Renal cortex interstitium (tissue), 11 donors: Measurements from ENCODE around the gene RAPGEF3. TPM values are rescaled to one million over a fixed set of nuclear protein-coding genes. Genes with fewer than 3 reads are reported as not detected.

ENCODE experiments used
- DNase-seq, 11 donors: peaks; one replicate each; pipeline ENCODE4 v3.0.0-alpha.2; 2013; ENCODE audit warnings: low read depth in 9 of 11, low spot score in 4 of 11; ENCODE audit errors: extremely low read depth in 1 of 11
- polyA plus RNA-seq, 3 donors: library from polyadenylated mRNA; unstranded; fragments of 120-200 nt; gene quantifications; one replicate each; pipeline ENCODE4 v1.2.1, GENCODE V29; 2013; ENCODE audit not compliant: insufficient read length in 3 of 3

Gene RAPGEF3
- polyA plus RNA-seq, 3 donors, result 41.0 to 62.8 (median 58.4) TPM

DNA sequence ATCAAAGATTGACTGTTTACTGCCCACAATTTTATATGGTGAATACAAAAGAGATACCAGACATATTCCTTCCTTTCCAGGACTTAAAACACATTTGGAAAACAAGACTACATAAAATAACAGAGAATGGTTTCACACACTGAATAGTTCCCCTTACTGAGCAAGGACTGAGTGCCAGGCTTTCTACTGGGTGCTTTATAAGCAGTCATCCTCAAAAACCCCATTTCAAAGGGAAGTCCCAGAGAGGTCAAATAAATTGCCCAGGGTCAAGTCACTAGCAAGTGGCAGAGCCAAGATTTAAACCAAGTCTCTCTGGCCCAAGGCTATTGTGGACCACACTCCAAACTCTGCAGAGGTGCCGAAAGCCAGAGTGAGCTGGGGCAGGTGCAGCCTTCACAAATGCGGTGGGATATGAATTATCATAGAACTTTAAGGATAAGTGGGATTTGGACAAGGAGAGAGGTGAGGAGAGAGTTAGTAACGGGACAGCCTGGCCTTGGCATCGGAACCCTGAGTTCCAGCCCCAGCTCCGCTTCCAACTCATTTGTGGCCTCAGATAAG lies 43.8 kb downstream of the RAPGEF3 start:
- DNase-seq, result no peak

DNA sequence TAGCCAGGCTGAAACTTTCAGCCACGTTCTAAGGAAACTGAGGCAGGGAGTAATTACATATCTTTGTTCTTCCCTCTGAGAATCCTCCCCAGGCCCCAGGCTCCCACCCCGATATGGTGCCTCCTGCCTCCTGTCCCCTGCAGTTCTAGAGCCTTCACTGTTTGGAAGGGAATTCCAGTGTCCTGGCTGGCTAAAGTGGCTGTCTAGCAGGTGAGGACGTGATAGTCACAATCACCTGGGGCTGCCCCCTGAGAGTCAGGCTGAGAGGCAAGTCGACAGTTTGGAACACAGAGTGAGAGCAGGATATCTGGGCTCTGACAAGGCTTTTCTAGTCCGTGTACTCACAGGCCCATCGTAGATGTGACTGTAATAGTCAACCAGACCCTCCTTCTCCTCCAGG lies 46.5 kb downstream of the RAPGEF3 start:
- DNase-seq, result no peak

DNA sequence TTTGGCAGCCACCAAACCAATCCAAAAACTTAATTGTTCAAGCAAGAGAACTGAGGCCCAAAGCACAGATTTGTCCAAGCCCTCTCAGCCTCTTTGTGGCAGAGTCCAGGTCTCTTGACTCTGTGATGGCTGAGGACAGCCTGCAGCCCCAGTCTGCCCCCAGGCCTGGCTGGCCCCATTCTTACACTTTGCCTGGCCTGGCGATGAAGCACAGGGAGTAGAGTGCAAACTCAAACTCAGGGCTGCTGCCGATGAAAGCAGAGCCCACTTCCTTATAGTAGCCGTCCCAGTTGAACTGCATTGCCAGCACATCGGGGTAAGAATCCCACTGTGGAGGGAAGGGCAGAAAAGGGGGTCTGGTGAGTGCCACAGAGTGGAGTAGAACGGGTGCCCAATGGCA lies 47.2 kb downstream of the RAPGEF3 start:
- no peak for DNase-seq

DNA sequence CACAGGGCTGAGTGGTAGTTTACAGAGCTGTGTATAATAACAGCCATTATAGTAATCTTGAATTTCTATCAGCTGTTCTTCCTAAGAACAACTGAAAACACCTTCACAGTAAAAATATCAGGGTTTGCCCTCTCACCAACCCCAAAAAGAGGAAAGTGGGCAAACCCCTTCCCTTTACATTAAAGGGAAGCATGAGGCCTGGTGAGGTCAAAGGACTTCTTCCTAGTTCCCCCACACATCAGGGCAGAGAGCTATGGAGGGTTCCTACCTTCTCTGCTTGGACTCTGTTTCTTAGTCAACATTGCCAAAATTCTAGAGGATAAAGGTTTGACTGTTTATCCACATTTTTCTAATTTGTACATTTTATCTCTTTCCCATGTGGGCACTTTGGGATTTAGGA lies 48.4 kb downstream of the RAPGEF3 start:
- DNase-seq, result no peak

DNA sequence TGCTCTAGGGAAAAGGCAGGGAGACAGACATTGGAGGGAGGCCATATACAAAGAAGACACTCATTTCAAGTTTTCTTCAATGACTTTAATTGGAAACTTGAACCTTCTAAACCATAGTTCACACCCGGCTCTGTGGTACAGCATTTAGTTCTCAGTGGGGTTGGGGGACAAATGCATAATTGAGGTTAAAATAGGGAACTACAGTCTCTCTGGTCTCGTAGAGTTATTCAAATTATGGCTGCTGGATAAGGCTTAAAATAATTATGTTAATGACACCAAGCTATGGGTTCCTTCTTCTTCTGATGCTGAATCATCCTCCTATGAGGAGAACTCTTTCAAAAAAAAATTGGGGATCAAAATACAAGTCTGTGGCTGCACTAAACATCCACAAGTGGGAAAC lies 49.0 kb downstream of the RAPGEF3 start:
- DNase-seq, result no peak

DNA sequence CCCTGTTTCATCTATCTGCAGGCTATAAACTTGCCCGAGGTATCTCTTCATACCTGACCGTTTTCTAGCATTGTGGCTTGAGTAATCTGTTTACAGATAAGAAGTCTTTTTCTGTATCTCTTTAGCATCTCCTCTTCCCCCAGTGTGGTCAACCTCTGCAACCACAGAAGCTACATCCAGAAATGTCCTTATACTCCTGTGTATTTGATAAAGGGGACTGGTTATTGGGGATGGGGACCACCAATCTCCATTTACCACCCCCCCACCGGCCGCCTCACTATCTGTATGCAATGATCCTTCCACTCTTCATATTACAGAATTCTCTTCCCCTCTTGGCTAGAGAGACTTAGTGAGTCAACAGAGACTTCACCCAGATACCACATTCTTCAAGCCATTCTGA lies 49.4 kb downstream of the RAPGEF3 start:
- DNase-seq, result no peak

DNA sequence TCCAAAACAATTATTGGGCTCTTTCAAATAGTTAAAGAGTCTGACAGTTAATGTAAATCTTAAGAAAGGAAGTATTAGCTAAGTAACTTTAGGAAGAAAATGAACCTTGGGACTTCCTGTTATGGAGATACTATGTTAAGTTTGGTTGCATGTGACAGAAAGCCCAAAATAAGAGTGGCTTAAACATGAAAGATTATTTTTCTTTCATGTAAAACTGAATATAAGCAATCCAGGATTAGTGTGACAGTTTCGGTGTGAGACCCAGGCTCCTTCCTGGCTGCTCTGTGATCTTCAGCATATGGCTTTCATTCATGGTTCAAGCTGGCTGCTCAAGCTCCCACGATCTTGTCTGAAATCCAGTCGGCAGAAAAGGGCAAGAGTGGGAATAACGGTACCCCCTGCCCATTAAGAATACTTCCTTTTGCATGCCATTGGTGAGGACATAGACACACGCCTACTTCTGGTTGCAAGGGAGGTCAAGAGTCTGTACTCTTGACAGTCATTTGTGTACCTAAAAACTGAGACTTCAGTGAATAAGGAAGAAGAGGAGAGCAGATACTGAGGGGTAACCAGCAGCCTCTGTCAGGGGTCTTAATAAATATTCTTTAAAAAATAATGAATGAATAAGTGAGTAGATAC lies 50.7 kb downstream of the RAPGEF3 start:
- DNase-seq, result no peak

DNA sequence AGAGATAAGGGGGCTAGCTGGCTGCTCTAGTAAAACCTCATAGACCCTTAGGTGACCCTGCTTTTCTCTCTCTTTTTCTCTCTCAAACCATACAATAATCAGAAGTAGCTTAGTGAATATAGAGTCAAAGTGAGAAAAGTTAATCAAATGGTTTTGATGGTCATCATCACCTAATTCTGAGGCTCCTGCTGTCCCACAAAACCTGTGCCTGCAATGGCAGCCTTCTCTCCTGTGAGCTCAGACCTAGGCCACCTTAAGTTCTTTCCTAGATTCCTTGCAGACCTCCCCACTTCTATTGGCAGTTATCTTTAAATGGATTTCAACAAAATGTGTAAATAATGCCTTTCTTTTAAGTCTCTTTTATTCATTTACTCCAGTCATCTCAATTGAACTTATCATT lies 51.3 kb downstream of the RAPGEF3 start:
- no peak for DNase-seq

DNA sequence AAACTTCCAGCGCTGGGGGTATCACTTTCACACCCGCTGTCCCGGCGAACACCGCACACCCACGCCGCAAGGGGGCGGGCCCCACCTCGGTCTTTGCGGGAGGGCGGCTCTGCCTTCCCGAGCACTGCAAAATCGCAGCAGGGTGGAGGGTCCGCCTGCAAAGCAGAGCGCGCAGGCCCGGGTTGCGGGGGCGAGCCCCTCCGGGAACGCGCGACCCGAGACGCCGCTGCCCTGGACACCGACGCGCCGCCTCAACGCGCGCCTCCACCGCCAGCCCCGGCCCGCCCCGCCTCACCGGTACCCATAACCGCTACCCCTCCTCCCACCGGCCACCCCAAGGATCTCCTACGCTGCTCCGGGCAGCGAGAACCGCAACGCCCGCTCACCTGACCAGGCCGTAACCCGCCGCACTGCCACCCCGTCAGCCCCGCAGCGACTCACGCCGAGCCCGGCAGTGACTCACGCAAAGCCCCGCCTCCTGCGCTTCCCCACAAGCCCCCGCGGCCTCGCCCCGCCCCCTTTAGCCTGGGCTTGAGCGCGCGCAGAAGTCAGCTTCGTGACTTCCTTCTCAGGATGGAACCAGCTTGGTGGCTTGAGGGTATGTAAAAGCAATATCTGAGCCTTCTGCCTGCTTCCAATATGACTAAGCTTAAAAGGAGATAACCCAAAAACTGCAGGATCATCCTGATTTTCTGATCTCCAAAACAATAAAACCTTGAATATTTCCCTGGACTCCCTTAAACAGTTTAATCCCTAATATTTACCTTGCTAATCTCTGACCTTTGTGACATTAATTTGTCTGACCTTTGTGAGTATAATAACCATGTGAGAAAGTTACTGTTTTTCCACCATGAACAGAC lies 52.9 kb downstream of the RAPGEF3 start, which contains the start of gene RPAP3:
Gene RPAP3 (minus strand): TSS at position 465 of the 860 bp plus-strand sequence. CDS start 3,190 bp downstream, outside the sequence.
- peak; percentile 79 to 95 (median 91) for DNase-seq

DNA sequence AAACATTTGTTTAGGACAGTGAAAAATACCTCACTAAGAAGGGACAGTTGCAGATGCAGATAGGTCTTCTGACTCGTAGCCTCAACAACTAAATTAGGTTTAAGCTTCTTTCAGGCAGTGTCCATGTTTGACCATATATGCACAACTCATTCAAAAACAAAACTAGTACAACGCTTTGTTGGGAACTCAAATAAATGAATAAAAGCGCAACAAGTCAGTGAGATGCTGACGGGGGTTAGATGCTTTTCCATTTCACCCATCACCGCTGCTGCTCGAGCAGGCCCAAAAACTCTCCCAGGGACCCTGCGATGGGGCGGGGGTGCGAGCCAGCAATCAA lies 53.5 kb downstream of the RAPGEF3 start:
- DNase-seq, result no peak

DNA sequence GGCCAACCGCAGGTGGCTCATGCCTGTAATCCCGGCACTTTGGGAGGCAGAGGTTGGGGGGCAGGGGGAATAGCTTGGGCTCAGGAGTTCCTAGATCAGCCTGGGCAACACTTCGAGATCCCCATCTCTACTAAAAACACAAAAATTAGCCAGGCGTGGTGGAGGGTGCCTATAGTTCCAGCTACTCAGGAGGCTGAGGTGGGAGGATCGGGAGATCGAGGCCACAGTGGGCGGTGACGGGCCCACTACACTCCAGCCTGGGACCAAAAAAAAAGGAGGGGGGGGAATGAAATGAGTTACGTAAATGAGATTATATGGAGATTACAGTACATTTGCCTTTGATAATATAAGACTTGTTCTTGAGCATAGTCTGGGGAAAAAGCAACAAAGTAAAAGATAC lies 54.0 kb downstream of the RAPGEF3 start:
- no peak for DNase-seq

DNA sequence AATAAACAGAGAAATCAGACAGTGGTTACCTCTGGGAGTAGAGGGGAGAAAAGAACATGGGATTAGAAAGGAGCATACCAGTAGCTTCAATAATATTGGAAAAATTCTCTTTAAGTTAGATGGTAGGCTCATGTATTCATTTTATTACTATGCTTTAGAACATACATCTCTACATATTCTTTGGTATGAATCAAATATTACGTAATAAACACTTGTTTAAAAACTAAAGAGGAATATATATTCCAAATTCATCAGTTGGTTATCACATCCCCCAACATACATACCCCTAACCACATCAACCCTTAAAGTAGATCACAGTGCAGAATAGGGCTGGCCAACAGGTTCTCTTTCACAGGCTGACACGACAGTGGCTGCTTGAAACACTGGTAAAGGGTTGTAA lies 58.4 kb downstream of the RAPGEF3 start:
- DNase-seq, result no peak

DNA sequence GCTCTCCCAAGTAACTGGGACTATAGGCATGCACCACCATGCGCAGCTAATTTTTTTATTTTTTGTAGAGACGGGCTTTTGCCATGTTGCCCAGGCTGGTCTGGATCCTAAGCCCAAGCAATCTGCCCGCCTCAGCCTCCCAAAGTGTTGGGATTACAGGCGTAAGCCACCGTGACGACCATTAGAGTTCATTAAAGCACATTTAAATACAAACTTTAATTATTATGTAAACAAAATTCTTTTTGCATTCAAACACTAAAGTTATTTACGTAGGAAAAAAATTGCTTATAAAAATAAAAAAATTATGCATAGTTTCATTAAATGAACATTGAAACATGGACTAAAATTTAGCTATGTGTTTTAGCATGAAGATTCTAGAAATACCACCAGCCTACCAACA lies 60.0 kb downstream of the RAPGEF3 start:
- no peak for DNase-seq

DNA sequence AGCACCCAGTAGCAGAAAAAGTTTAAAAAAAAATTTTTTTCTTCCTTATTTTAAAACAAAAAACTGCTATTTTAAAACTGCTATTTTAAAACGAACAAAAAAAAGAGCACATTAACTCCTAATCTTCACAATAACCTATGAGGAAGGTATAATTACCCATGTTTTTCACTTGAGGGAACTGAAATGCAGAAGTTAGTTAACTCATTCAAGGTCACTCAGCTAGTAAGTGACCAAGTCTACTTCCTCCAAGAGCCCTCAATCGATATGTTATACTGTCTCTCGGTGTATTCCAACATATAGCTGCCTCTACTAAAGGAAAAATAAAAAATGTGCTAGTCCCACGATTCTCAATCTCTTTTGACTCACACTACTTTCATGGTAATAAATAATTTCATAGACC lies 60.6 kb downstream of the RAPGEF3 start:
- DNase-seq, result no peak

DNA sequence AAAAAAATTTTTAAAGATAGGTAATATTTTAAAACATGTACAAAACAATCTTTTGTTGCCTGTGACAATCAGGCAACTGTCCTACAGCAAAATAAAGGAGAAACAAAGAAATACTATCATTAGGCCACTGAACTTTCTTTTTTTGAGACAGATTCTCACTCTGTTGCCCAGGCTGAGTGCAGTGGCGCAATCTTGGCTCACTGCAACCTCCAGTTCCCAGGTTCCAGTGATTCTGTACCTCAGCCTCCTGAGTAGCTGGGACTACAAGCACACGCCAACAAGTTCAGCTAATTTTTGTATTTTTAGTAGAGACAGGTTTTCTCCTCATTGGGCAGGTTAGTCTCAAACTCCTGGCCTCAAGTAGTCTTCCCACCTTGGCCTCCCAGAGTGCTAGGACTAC lies 69.5 kb downstream of the RAPGEF3 start:
- DNase-seq, result no peak

DNA sequence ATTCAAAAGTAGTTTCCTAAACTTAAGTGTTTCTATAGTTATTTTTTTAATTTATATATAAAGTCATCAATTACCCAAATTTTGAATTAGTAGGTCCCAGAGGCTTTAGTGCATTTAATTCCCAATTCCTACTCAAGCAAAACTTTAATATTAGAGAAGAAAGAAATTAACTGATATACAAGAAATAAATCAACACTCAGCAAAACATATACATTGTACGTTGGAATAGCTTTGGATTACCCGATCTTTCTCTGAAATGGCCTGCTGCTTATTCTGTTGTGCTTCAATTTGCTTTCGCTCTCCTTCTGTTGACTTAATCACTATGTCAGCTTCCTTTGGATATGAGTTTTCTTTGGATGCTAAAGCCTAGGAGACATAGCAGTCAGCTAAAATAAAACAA lies 71.0 kb downstream of the RAPGEF3 start:
- DNase-seq, result no peak

DNA sequence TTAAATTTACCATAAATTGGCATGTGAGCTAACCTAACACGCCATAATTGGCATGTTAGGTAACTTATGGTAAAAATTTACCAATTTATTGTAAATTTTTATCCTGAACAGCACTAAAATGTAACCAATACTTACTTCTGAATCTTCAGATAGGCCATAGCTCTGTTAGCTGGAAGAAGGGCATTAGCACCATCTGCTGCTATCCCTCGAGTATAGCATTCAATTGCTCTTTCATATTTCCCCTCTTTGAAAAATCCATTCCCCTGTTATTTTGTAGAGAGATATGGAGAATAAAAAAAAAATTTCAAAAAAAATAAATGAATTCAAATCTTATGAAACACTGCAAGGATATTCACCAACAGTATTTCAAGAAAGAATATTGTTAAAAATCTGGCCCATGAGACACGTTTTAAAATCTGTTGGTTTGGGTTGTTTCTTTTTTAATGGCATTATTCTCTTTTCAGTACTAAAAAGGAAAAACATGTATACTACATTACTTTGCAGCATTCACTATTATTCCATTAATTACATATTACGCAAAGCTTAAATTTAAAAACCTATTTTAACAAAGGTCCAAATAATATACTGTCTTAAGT lies 71.9 kb downstream of the RAPGEF3 start:
- peak in 7 of 11 donors; percentile 8 to 23 (median 15) for DNase-seq
